ENCODE results near the gene HSPG2.

- TF ChIP-seq POLR2A (IDR thresholded peaks at IDR 0.05; ENCODE audit: low read length) (no peak), GATA1 (IDR thresholded peaks at IDR 0.05; ENCODE audit: low read depth, low read length) (no peak)
These were observed 101.1 kb downstream of the HSPG2 start for GRCh38 chr1:21836010-21836409.
